Liver (tissue), 9 donors: ENCODE data around the gene AFF4. TPM values are rescaled to one million over a fixed set of nuclear protein-coding genes. Genes with fewer than 3 reads are reported as not detected.

Source experiments
- DNase-seq: peaks from one replicate; pipeline ENCODE4 v3.0.0-alpha.2; 2017; ENCODE audit warnings: low spot score
- H3K27ac ChIP-seq, 2 donors: one replicate each; pipeline ENCODE4 v1.7.0; 2013; ENCODE audit warnings: inconsistent platforms in 2 of 2, low read length in 2 of 2, control low read depth in 1 of 2, low read depth in 1 of 2, mild to moderate bottlenecking in 1 of 2
- H3K27me3 ChIP-seq, 4 donors: one replicate each; pipeline versions ENCODE4 v1.6.1 to v1.7.0; 2013; ENCODE audit warnings: low read length in 3 of 4, inconsistent platforms in 1 of 4, mild to moderate bottlenecking in 1 of 4, moderate library complexity in 1 of 4; ENCODE audit not compliant: control insufficient read depth in 4 of 4, insufficient read depth in 4 of 4
- H3K36me3 ChIP-seq, 4 donors: one replicate each; pipeline versions ENCODE4 v1.6.1 to v1.7.0; 2013; ENCODE audit warnings: low read length in 3 of 4, mild to moderate bottlenecking in 3 of 4, low read depth in 1 of 4, moderate library complexity in 1 of 4; ENCODE audit not compliant: control insufficient read depth in 4 of 4, insufficient read depth in 3 of 4
- H3K4me1 ChIP-seq, 4 donors: one replicate each; pipeline versions ENCODE4 v1.6.1 to v1.7.0; 2013; ENCODE audit warnings: low read length in 3 of 4, mild to moderate bottlenecking in 3 of 4, moderate library complexity in 1 of 4; ENCODE audit not compliant: control insufficient read depth in 4 of 4, insufficient read depth in 4 of 4
- H3K4me3 ChIP-seq, 3 donors: one replicate each; pipeline versions ENCODE4 v1.6.1 to v1.7.0; 2013; ENCODE audit warnings: low read length in 3 of 3, control low read depth in 1 of 3, low read depth in 1 of 3, mild to moderate bottlenecking in 1 of 3
- H3K9ac ChIP-seq, 2 donors: one replicate each; pipeline ENCODE4 v1.7.0; 2013; ENCODE audit warnings: low read length in 2 of 2, mild to moderate bottlenecking in 2 of 2, moderate library complexity in 2 of 2, control low read depth in 1 of 2, low read depth in 1 of 2
- H3K9me3 ChIP-seq, 4 donors: one replicate each; pipeline versions ENCODE4 v1.6.1 to v1.7.0; 2013; ENCODE audit warnings: low read length in 3 of 4; ENCODE audit not compliant: control insufficient read depth in 4 of 4
- EGR1 ChIP-seq, 2 donors: IDR thresholded peaks; 2 replicates each; pipeline ENCODE4 v1.6.1; 2016 to 2018; ENCODE audit warnings: antibody characterized with exemption in 2 of 2, low read depth in 2 of 2
- FOXA1 ChIP-seq: IDR thresholded peaks from 2 replicates; pipeline ENCODE4 v1.6.1; 2016; ENCODE audit warnings: antibody characterized with exemption
- FOXA2 ChIP-seq: IDR thresholded peaks from 2 replicates; pipeline ENCODE4 v1.6.1; 2016; ENCODE audit warnings: antibody characterized with exemption
- GABPA ChIP-seq, 2 donors: IDR thresholded peaks in 1 of 2; conservative IDR thresholded peaks in 1 of 2; 2 replicates each; pipeline ENCODE4 v1.6.1; 2016; ENCODE audit warnings: antibody characterized with exemption in 2 of 2, mild to moderate bottlenecking in 1 of 2, moderate library complexity in 1 of 2
- HNF4A ChIP-seq, 2 donors: conservative IDR thresholded peaks; 2 replicates each; pipeline ENCODE4 v1.6.1; 2016; ENCODE audit warnings: antibody characterized with exemption in 2 of 2, mild to moderate bottlenecking in 2 of 2
- HNF4G ChIP-seq: IDR thresholded peaks from 2 replicates; pipeline ENCODE4 v1.6.1; 2016; ENCODE audit warnings: antibody characterized with exemption
- JUND ChIP-seq, 2 donors: IDR thresholded peaks; 2 replicates each; pipeline ENCODE4 v1.6.1; 2016; ENCODE audit warnings: antibody characterized with exemption in 2 of 2
- NR2F2 ChIP-seq: IDR thresholded peaks from 2 replicates; pipeline ENCODE4 v1.6.1; 2016; ENCODE audit warnings: antibody characterized with exemption
- RAD21 ChIP-seq, 2 donors: IDR thresholded peaks; 2 replicates each; pipeline ENCODE4 v1.6.1; 2016; ENCODE audit warnings: antibody characterized with exemption in 2 of 2, mild to moderate bottlenecking in 2 of 2
- RXRA ChIP-seq, 2 donors: IDR thresholded peaks; 2 replicates each; pipeline ENCODE4 v1.6.1; 2017 to 2018; ENCODE audit warnings: antibody characterized with exemption in 2 of 2, mild to moderate bottlenecking in 1 of 2
- SP1 ChIP-seq: IDR thresholded peaks from 2 replicates; pipeline ENCODE4 v1.6.1; 2018; ENCODE audit warnings: antibody characterized with exemption, mild to moderate bottlenecking
- TAF1 ChIP-seq: conservative IDR thresholded peaks from 2 replicates; pipeline ENCODE4 v1.6.1; 2016; ENCODE audit warnings: antibody characterized with exemption, mild to moderate bottlenecking
- YY1 ChIP-seq: IDR thresholded peaks from 2 replicates; pipeline ENCODE4 v1.6.1; 2016; ENCODE audit warnings: antibody characterized with exemption, mild to moderate bottlenecking
- WGBS: extraction: QIAGEN DNeasy Blood & Tissue Kit; methylation state at CpG from one replicate; pipeline ENCODE4 v1.1.7; 2013; 5-methylcytosine and 5-hydroxymethylcytosine counted together
- polyA plus RNA-seq, 2 donors: library from polyadenylated mRNA; stranded (reverse) in 1 of 2; unstranded in 1 of 2; fragments of 200-250 nt in 1 of 2; fragments of >200 nt in 1 of 2; fragmentation: Nextera tagmentation in 1 of 2; extraction: Ambion mirVana in 1 of 2; gene quantifications; one replicate each; pipeline versions ENCODE4 v1.2.1 to v1.2.3, GENCODE V29; 2013 to 2015
- total RNA-seq, 2 donors: library from RNA; depleted of rRNA; stranded (reverse); fragments of >200 nt; gene quantifications; one replicate each; pipeline ENCODE4 v1.2.3, GENCODE V29; 2014
- TF ChIP-seq, protein P1 (sequence below): IDR thresholded peaks from 2 replicates; pipeline ENCODE4 v1.6.1; 2016; ENCODE audit warnings: antibody characterized with exemption
- TF ChIP-seq, protein P2 (sequence below): IDR thresholded peaks from 2 replicates; pipeline ENCODE4 v1.6.1; 2016; ENCODE audit warnings: antibody characterized with exemption
- TF ChIP-seq, protein P3 (sequence below): IDR thresholded peaks from 2 replicates; pipeline ENCODE4 v1.6.1; 2016; ENCODE audit warnings: antibody characterized with exemption, mild to moderate bottlenecking
- TF ChIP-seq, protein P4 (sequence below): IDR thresholded peaks from 2 replicates; pipeline ENCODE4 v1.6.1; 2016; ENCODE audit warnings: antibody characterized with exemption
- donor health status: healthy.
- donor health status: healthy.
- donor health status: healthy.
- donor health status: healthy.
- donor health status: healthy.

The AFF4 gene
- total and polyA plus RNA-seq, 4 donors = 5.5 to 19.1 (median 16.9) TPM

DNA sequence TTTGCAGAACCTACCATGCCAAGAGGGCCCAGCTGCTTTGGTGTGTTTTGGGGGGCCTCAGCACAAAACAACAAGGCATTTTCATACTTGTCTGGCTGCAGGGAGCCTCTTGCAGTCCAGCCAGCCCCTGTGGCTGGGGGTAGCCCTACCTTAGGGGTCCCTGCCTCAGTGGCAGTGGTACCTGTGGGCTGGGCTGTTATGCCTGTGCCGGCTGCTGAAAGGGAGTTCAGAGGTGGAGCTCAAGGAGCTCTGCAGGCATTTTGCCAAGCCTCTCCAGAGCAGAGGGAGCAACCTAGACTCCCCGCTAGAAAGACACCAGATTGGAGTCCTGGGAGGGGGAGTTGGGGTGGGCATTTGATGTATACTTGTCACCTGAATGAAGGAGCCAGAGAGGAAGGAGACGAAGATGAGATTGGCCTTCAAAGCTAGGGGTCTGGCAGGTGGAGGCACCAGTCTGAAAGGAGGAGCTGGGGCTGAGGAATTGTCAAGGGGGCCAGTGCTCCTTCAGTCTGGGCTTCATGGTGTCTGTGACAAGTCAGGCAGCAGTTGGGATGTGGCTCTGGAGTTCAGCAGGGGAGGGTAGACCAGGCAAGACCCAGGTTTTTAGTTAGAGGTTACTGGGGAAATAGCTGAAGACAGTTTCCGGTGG, 134.5 kb downstream of the AFF4 start:
- peaks cover 7 to 15% (median 11%) of the 10 kb centered on the region in 4 donors for H3K36me3 ChIP-seq
- peak overlapping the region; percentile 88 to 93 for H3K9ac ChIP-seq
- 47% methylated on average over 4 of the region's 4 CpGs for WGBS
- H3K27ac ChIP-seq = peak overlapping the region; percentile 94 to 96
- H3K9me3 ChIP-seq = no peaks in the 10 kb centered on the region
- H3K4me3 ChIP-seq = peak overlapping the region; percentile 80 to 91 (median 83)
- H3K27me3 ChIP-seq = no peaks in the 10 kb centered on the region
- TF ChIP-seq, protein P1, sequence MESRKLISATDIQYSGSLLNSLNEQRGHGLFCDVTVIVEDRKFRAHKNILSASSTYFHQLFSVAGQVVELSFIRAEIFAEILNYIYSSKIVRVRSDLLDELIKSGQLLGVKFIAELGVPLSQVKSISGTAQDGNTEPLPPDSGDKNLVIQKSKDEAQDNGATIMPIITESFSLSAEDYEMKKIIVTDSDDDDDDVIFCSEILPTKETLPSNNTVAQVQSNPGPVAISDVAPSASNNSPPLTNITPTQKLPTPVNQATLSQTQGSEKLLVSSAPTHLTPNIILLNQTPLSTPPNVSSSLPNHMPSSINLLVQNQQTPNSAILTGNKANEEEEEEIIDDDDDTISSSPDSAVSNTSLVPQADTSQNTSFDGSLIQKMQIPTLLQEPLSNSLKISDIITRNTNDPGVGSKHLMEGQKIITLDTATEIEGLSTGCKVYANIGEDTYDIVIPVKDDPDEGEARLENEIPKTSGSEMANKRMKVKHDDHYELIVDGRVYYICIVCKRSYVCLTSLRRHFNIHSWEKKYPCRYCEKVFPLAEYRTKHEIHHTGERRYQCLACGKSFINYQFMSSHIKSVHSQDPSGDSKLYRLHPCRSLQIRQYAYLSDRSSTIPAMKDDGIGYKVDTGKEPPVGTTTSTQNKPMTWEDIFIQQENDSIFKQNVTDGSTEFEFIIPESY = no peak
- TF ChIP-seq JUND (IDR thresholded peaks at IDR 0.05) (no peak), FOXA2 (no peak), HNF4G (no peak), RAD21 (IDR thresholded peaks at IDR 0.05) (no peak), HNF4A (conservative IDR thresholded peaks at IDR 0.05) (no peak), RXRA (IDR thresholded peaks at IDR 0.05) (no peak), NR2F2 (no peak)
- TF ChIP-seq, protein P2, sequence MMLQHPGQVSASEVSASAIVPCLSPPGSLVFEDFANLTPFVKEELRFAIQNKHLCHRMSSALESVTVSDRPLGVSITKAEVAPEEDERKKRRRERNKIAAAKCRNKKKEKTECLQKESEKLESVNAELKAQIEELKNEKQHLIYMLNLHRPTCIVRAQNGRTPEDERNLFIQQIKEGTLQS = no peak
- TF ChIP-seq, protein P3, sequence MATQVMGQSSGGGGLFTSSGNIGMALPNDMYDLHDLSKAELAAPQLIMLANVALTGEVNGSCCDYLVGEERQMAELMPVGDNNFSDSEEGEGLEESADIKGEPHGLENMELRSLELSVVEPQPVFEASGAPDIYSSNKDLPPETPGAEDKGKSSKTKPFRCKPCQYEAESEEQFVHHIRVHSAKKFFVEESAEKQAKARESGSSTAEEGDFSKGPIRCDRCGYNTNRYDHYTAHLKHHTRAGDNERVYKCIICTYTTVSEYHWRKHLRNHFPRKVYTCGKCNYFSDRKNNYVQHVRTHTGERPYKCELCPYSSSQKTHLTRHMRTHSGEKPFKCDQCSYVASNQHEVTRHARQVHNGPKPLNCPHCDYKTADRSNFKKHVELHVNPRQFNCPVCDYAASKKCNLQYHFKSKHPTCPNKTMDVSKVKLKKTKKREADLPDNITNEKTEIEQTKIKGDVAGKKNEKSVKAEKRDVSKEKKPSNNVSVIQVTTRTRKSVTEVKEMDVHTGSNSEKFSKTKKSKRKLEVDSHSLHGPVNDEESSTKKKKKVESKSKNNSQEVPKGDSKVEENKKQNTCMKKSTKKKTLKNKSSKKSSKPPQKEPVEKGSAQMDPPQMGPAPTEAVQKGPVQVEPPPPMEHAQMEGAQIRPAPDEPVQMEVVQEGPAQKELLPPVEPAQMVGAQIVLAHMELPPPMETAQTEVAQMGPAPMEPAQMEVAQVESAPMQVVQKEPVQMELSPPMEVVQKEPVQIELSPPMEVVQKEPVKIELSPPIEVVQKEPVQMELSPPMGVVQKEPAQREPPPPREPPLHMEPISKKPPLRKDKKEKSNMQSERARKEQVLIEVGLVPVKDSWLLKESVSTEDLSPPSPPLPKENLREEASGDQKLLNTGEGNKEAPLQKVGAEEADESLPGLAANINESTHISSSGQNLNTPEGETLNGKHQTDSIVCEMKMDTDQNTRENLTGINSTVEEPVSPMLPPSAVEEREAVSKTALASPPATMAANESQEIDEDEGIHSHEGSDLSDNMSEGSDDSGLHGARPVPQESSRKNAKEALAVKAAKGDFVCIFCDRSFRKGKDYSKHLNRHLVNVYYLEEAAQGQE = no peak
- DNase-seq = no peak
- peaks cover 0 to 37% (median 23%) of the 10 kb centered on the region in 4 donors for H3K4me1 ChIP-seq

DNA sequence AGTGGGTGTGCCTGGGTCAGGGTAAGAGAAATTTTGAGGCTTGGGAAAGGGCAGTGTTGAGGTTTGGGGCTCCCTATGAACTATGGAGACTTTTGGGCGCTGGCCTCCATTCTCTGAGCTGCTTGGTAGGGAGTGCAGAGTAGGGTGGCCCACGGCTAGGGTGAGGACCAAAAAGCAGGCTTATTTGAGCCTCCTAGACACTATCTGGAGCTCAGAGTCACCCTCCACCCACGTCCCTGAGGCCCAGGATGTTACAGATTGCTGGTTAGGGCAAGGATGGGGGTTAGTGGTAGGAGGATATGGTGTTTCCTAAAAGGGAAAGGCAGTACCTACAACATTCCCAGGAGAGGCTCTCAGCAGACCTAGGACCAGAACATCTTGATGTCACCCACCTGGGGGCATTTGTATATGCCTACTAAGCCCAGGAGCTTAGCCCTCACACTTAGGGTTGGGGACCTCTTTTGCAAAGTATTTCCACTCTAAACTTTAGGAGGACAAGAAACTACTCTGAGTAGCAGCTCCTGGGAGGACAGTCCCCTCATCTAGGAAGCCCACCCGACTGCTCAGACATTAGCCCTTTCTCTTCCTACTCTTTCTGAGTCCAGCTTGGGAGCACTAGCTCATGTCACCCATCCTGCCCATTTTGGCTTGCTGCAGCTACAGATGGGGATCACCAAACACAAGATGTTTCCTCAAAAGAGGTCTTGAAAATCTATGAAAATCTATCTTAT, 135.3 kb downstream of the AFF4 start:
- DNase-seq = no peak
- Histone ChIP-seq H3K27me3 (no peaks in the 10 kb centered on the region), H3K36me3 (peaks cover 11 to 18% (median 17%) of the 10 kb centered on the region in 4 donors), H3K9ac (peak overlapping the region; percentile 27 to 65), H3K27ac (peak overlapping the region; percentile 94 to 96), H3K4me1 (peaks cover 0 to 37% (median 24%) of the 10 kb centered on the region in 4 donors), H3K4me3 (no peak overlapping the region), H3K9me3 (no peaks in the 10 kb centered on the region)
- 89% methylated on average over 4 of the region's 4 CpGs for WGBS
- TF ChIP-seq, protein P2 = no peak
- TF ChIP-seq, protein P4, sequence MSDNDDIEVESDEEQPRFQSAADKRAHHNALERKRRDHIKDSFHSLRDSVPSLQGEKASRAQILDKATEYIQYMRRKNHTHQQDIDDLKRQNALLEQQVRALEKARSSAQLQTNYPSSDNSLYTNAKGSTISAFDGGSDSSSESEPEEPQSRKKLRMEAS = no peak
- no peak for TF ChIP-seq YY1
- TF ChIP-seq, protein P1 = no peak
- TF ChIP-seq TAF1 = no peak
- no peak for TF ChIP-seq JUND (IDR thresholded peaks at IDR 0.05)
- no peak for TF ChIP-seq SP1
- no peak for TF ChIP-seq HNF4G
- no peak for TF ChIP-seq FOXA2
- TF ChIP-seq GABPA (IDR thresholded peaks at IDR 0.05 in 1 of 2, conservative IDR thresholded peaks at IDR 0.05 in 1 of 2) = no peak
- TF ChIP-seq HNF4A (conservative IDR thresholded peaks at IDR 0.05) = no peak
- no peak for TF ChIP-seq RAD21 (IDR thresholded peaks at IDR 0.05)
- TF ChIP-seq RXRA (IDR thresholded peaks at IDR 0.05) = no peak
- TF ChIP-seq NR2F2 = no peak
- TF ChIP-seq FOXA1 = no peak
- no peak for TF ChIP-seq EGR1 (IDR thresholded peaks at IDR 0.05; ENCODE audit: low read depth in 2 of 2)
- TF ChIP-seq, protein P3 = no peak
